Tibial artery (tissue), 4 donors: ENCODE measurements around the gene FOXG1.

ENCODE experiments used
- DNase-seq, 2 donors: peaks; one replicate each; pipeline ENCODE4 v3.0.0-alpha.2; 2019
- H3K27ac ChIP-seq, 2 donors: fragments of 200-600 bp; sonication (generic) in 1 of 2; 1 replicate in 1 of 2; 2 replicates in 1 of 2; pipeline ENCODE4 v1.5.1; 2018 to 2019; ENCODE audit warnings: mild to moderate bottlenecking in 1 of 2
- H3K27me3 ChIP-seq, 2 donors: fragments of 200-600 bp; sonication (generic) in 1 of 2; one replicate each; pipeline versions ENCODE4 v1.5.1 to v1.6.0; 2016 to 2019
- H3K36me3 ChIP-seq, 3 donors: fragments of 200-600 bp; sonication (generic) in 2 of 3; one replicate each; pipeline ENCODE4 v1.5.1; 2016 to 2019; ENCODE audit warnings: mild to moderate bottlenecking in 2 of 3
- H3K4me1 ChIP-seq, 4 donors: fragments of 200-600 bp; sonication (generic) in 2 of 4; 1 replicate in 3 of 4; 2 replicates in 1 of 4; pipeline ENCODE4 v1.5.1; 2016 to 2019
- H3K4me3 ChIP-seq, 2 donors: fragments of 200-600 bp; sonication (generic) in 1 of 2; 1 replicate in 1 of 2; 2 replicates in 1 of 2; pipeline ENCODE4 v1.5.1; 2018 to 2019; ENCODE audit warnings: mild to moderate bottlenecking in 2 of 2
- H3K9me3 ChIP-seq, 3 donors: fragments of 200-600 bp; sonication (generic) in 1 of 3; one replicate each; pipeline ENCODE4 v1.5.1; 2016 to 2019
- CTCF ChIP-seq, 2 experiments: fragments of 200-600 bp in 1 of 2; fragments of 450-650 bp in 1 of 2; IDR thresholded peaks; one replicate each; pipeline ENCODE4 v1.5.1; 2017 to 2019; ENCODE audit warnings: antibody characterized with exemption in 2 of 2, mild to moderate bottlenecking in 1 of 2, moderate library complexity in 1 of 2
- intact Hi-C: fragments of 100-400 bp; cut with DNase I; formaldehyde crosslinking; loops from one replicate; pipeline ENCODE4 v1.15.0; 2023; ENCODE audit warnings: low total_unique reads

The FOXG1 gene

GRCh38 chr14:28745176-28745575, 21.4 kb upstream of the FOXG1 start:
- DNase-seq = no peak
- Histone ChIP-seq H3K27me3 (no peaks in the 10 kb centered on the region), H3K4me3 (no peak overlapping the region), H3K9me3 (peaks cover 0 to 6% (median 0%) of the 10 kb centered on the region in 3 donors), H3K4me1 (no peaks in the 10 kb centered on the region), H3K27ac (no peak overlapping the region), H3K36me3 (no peaks in the 10 kb centered on the region)
- no peak for TF ChIP-seq CTCF (IDR thresholded peaks at IDR 0.05)
- intact Hi-C loops = no loop called here

GRCh38 chr14:28746247-28746646, 20.3 kb upstream of the FOXG1 start:
- no peak for TF ChIP-seq CTCF (IDR thresholded peaks at IDR 0.05)
- intact Hi-C loops = no loop called here
- H3K27me3 ChIP-seq = no peaks in the 10 kb centered on the region
- H3K27ac ChIP-seq = no peak overlapping the region
- H3K9me3 ChIP-seq = peaks cover 0 to 6% (median 0%) of the 10 kb centered on the region in 3 donors
- H3K36me3 ChIP-seq = no peaks in the 10 kb centered on the region
- no peak overlapping the region for H3K4me3 ChIP-seq
- H3K4me1 ChIP-seq = no peaks in the 10 kb centered on the region
- no peak for DNase-seq

- peaks cover 0 to 33% of the 10 kb centered on the region in 2 donors for H3K27me3 ChIP-seq
- H3K27ac ChIP-seq = no peak overlapping the region
- peaks cover 0 to 10% (median 2%) of the 10 kb centered on the region in 4 donors for H3K4me1 ChIP-seq
- no peaks in the 10 kb centered on the region for H3K36me3 ChIP-seq
- intact Hi-C loops = no loop called here
- no peak overlapping the region for H3K4me3 ChIP-seq
- DNase-seq = no peak
- peak; percentile 31 to 34 for TF ChIP-seq CTCF (IDR thresholded peaks at IDR 0.05)
- H3K9me3 ChIP-seq = peaks cover 0 to 6% (median 0%) of the 10 kb centered on the region in 3 donors
Observed at GRCh38 chr14:28751467-28752058, 15.0 kb upstream of the FOXG1 start.

- Histone ChIP-seq H3K27ac (no peak overlapping the region), H3K4me3 (no peak overlapping the region), H3K9me3 (no peaks in the 10 kb centered on the region), H3K36me3 (no peaks in the 10 kb centered on the region), H3K27me3 (peaks cover 0 to 61% of the 10 kb centered on the region in 2 donors), H3K4me1 (peaks cover 0 to 18% (median 9%) of the 10 kb centered on the region in 4 donors)
- DNase-seq = no peak
- peak; percentile 30 to 47 for TF ChIP-seq CTCF (IDR thresholded peaks at IDR 0.05)
- intact Hi-C loops = no loop called here
Observed at GRCh38 chr14:28754209-28754985, 12.2 kb upstream of the FOXG1 start.

- peaks cover 0 to 70% of the 10 kb centered on the region in 2 donors for H3K27me3 ChIP-seq
- H3K9me3 ChIP-seq = no peaks in the 10 kb centered on the region
- no peak overlapping the region for H3K4me3 ChIP-seq
- DNase-seq = no peak
- no peak overlapping the region for H3K27ac ChIP-seq
- intact Hi-C loops = no loop called here
- H3K36me3 ChIP-seq = no peaks in the 10 kb centered on the region
- H3K4me1 ChIP-seq = peaks cover 0 to 25% (median 13%) of the 10 kb centered on the region in 4 donors
- no peak for TF ChIP-seq CTCF (IDR thresholded peaks at IDR 0.05)
Observed at GRCh38 chr14:28755198-28755815, 11.3 kb upstream of the FOXG1 start.
